GM18873 (cell line): Measurements from ENCODE around the gene ITPR2.
"Not testable (repeated sequence)": the region's sequence is repeated elsewhere in the genome, so short reads cannot be mapped to it uniquely, and the experiment has no call there.

ENCODE experiments used
- ATAC-seq: cut with Tn5 transposase; IDR thresholded peaks from one replicate; pipeline ENCODE4 v1.9.1; 2021; ENCODE audit warnings: mild to moderate bottlenecking, moderate library complexity, moderate number of reproducible peaks; ENCODE audit not compliant: unreplicated experiment, low FRiP score

The ITPR2 gene

GRCh38 chr12:26688344-26688904 is 144.6 kb downstream of the ITPR2 start:
- no peak for ATAC-seq

- ATAC-seq, result no peak
Observed at GRCh38 chr12:26686408-26686807, 146.6 kb downstream of the ITPR2 start.

GRCh38 chr12:26684101-26684500 is 148.9 kb downstream of the ITPR2 start:
- ATAC-seq, result no peak

- ATAC-seq, result no peak
Observed at GRCh38 chr12:26683443-26683842, 149.6 kb downstream of the ITPR2 start.

- ATAC-seq, result no peak
Observed at GRCh38 chr12:26680727-26681455, 152.1 kb downstream of the ITPR2 start.

- no peak for ATAC-seq
Observed at GRCh38 chr12:26678697-26679660, 154.0 kb downstream of the ITPR2 start.

- not testable (repeated sequence) for ATAC-seq
Observed at GRCh38 chr12:26671487-26671886, 161.5 kb downstream of the ITPR2 start.

GRCh38 chr12:26668847-26669246 is 164.1 kb downstream of the ITPR2 start:
- ATAC-seq, result no peak

GRCh38 chr12:26668230-26668629 is 164.8 kb downstream of the ITPR2 start:
- no peak for ATAC-seq

- no peak for ATAC-seq
Observed at GRCh38 chr12:26666286-26666685, 166.7 kb downstream of the ITPR2 start.

GRCh38 chr12:26661399-26661798 is 171.6 kb downstream of the ITPR2 start:
- no peak for ATAC-seq

GRCh38 chr12:26659930-26660329 is 173.1 kb downstream of the ITPR2 start:
- ATAC-seq, result no peak

- ATAC-seq, result no peak
Observed at GRCh38 chr12:26658991-26659390, 174.0 kb downstream of the ITPR2 start.

- ATAC-seq, result no peak
Observed at GRCh38 chr12:26654623-26655022, 178.4 kb downstream of the ITPR2 start.

- ATAC-seq, result no peak
Observed at GRCh38 chr12:26651566-26652188, 181.3 kb downstream of the ITPR2 start.

GRCh38 chr12:26651036-26651435 is 182.0 kb downstream of the ITPR2 start:
- no peak for ATAC-seq

GRCh38 chr12:26648999-26649398 is 184.0 kb downstream of the ITPR2 start:
- ATAC-seq, result no peak

GRCh38 chr12:26648584-26648983 is 184.4 kb downstream of the ITPR2 start:
- no peak for ATAC-seq

- ATAC-seq, result no peak
Observed at GRCh38 chr12:26648066-26648465, 184.9 kb downstream of the ITPR2 start.

GRCh38 chr12:26647088-26647487 is 185.9 kb downstream of the ITPR2 start:
- no peak for ATAC-seq

GRCh38 chr12:26646571-26646970 is 186.4 kb downstream of the ITPR2 start:
- ATAC-seq, result no peak
